Activated CD8-positive, alpha-beta T cell treated with anti-CD3 and anti-CD28 coated beads for 36 hours (primary cell): Measurements from ENCODE around the gene PFKL. TPM values are rescaled to one million over a fixed set of nuclear protein-coding genes. Genes with fewer than 3 reads are reported as not detected.

Experiments
- ATAC-seq: fragments of 200-7000 bp; cut with Tn5 transposase; one replicate; pipeline ENCODE4 v1.10.0; 2021; ENCODE audit warnings: mild to moderate bottlenecking, moderate library complexity
- CTCF ChIA-PET: fragments of 350-600 bp; sonication (Branson Sonifier 250); formaldehyde crosslinking; loops from one replicate; lab custom pipeline; 2021; ENCODE audit warnings: antibody characterized with exemption; lab: Charles Lee
- POLR2A ChIA-PET: fragments of 350-600 bp; sonication (Branson Sonifier 250); formaldehyde crosslinking; loops from one replicate; lab custom pipeline; 2021; ENCODE audit warnings: antibody characterized with exemption; lab: Charles Lee
- DNase-seq: peaks from one replicate; pipeline ENCODE4 v3.0.0-alpha.2; 2020
- H3K27ac Mint-ChIP-seq: one replicate; pipeline ENCODE4 v1.8.0; 2021; ENCODE audit warnings: mild to moderate bottlenecking, mixed read lengths
- H3K27me3 Mint-ChIP-seq: one replicate; pipeline ENCODE4 v1.8.0; 2021; ENCODE audit warnings: mixed read lengths
- H3K36me3 Mint-ChIP-seq: one replicate; pipeline ENCODE4 v1.8.0; 2021; ENCODE audit warnings: low read depth, mixed read lengths
- H3K4me1 Mint-ChIP-seq: one replicate; pipeline ENCODE4 v1.8.0; 2021; ENCODE audit warnings: low read depth, mixed read lengths
- H3K4me3 Mint-ChIP-seq: one replicate; pipeline ENCODE4 v1.8.0; 2021; ENCODE audit warnings: mild to moderate bottlenecking, moderate library complexity, mixed read lengths
- H3K9me3 Mint-ChIP-seq: one replicate; pipeline ENCODE4 v1.8.0; 2021; ENCODE audit warnings: mixed read lengths
- intact Hi-C: fragments of 100-400 bp; cut with micrococcal nuclease; formaldehyde crosslinking; loops from one replicate; pipeline ENCODE4 v1.10.0; 2022
- total RNA-seq, 2 experiments: library from RNA; stranded (reverse); gene quantifications; one replicate each; pipeline ENCODE4 v1.2.3, GENCODE V29; 2021
- TF ChIP-seq, protein P1 (sequence below): fragments of 200-600 bp; IDR thresholded peaks from one replicate; pipeline ENCODE4 v1.8.0; 2022; ENCODE audit warnings: antibody characterized with exemption, mild to moderate bottlenecking

Gene PFKL
- total RNA-seq, 2 experiments from 2014 or later: 188 to 200 TPM

DNA sequence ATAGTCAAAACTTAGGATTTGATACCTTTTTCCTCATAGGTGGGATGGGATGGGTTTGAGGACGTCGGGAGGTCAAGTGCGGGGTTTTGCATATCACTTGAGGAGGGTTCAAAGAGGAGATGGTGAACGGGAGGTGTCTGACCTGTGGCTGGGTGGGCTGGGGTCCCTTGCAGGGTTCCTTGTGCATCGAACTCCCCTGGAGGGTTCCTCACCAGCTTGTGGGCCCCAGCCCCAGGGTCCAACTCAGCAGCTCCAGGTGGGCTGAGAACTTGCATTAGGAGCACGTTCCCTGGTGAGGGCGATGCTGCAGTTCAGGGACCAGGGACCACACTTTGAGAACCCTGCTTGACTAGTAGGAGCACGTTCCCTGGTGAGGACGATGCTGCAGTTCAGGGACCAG lies 76.8 kb downstream of the PFKL start:
- H3K4me1 Mint-ChIP-seq: peaks cover 14% of the 10 kb centered on the region
- DNase-seq: no peak

More for the DNA sequence above, 76.8 kb downstream of the PFKL start:
- Mint-ChIP-seq H3K36me3 (peaks cover 2% of the 10 kb centered on the region), H3K4me3 (no peak overlapping the region), H3K27me3 (no peaks in the 10 kb centered on the region), H3K9me3 (no peaks in the 10 kb centered on the region), H3K27ac (no peak overlapping the region)
- POLR2A ChIA-PET: no interaction called here
- intact Hi-C loops: no loop called here
- ATAC-seq: no peak
- TF ChIP-seq, protein P1, sequence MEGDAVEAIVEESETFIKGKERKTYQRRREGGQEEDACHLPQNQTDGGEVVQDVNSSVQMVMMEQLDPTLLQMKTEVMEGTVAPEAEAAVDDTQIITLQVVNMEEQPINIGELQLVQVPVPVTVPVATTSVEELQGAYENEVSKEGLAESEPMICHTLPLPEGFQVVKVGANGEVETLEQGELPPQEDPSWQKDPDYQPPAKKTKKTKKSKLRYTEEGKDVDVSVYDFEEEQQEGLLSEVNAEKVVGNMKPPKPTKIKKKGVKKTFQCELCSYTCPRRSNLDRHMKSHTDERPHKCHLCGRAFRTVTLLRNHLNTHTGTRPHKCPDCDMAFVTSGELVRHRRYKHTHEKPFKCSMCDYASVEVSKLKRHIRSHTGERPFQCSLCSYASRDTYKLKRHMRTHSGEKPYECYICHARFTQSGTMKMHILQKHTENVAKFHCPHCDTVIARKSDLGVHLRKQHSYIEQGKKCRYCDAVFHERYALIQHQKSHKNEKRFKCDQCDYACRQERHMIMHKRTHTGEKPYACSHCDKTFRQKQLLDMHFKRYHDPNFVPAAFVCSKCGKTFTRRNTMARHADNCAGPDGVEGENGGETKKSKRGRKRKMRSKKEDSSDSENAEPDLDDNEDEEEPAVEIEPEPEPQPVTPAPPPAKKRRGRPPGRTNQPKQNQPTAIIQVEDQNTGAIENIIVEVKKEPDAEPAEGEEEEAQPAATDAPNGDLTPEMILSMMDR: no peak
- CTCF ChIA-PET: no interaction called here

Other genes starting within 250 kb of the PFKL start
- gene PWP2, start 192.7 kb upstream of the PFKL start, total RNA-seq: 10 to 100 TPM in 1 of 2 experiments, 1 to 10 TPM in 1; 9.3 to 10.1 TPM
- 10 to 100 TPM; 10.3 to 11.8 TPM for gene GATD3, start 166.4 kb upstream of the PFKL start, total RNA-seq
- 1 to 10 TPM; 5.4 to 5.9 TPM for gene ICOSLG, start 59.1 kb upstream of the PFKL start, total RNA-seq
- gene DNMT3L, start 38.2 kb upstream of the PFKL start, total RNA-seq: not detected
- not detected for gene AIRE, start 14.2 kb upstream of the PFKL start, total RNA-seq
- gene CFAP410, start 39.3 kb downstream of the PFKL start, total RNA-seq: 10 to 100 TPM; 17.2 TPM
- 1 to 10 TPM; 2.6 to 3.7 TPM for gene TRPM2, start 53.6 kb downstream of the PFKL start, total RNA-seq
- 1 to 10 TPM; 1.8 to 1.9 TPM for gene LRRC3, start 155.5 kb downstream of the PFKL start, total RNA-seq
- gene KRTAP10-1, start 240.1 kb downstream of the PFKL start, total RNA-seq: not detected